Activated CD8-positive, alpha-beta memory T cell treated with anti-CD3 and anti-CD28 coated beads for 36 hours (primary cell): ENCODE measurements around the gene EDC3. TPM values are rescaled to one million over a fixed set of nuclear protein-coding genes. Genes with fewer than 3 reads are reported as not detected.
"Not testable (repeated sequence)": the region's sequence is repeated elsewhere in the genome, so short reads cannot be mapped to it uniquely, and the experiment has no call there.

Experiments used
- CTCF ChIA-PET: fragments of 350-600 bp; sonication (Branson Sonifier 250); formaldehyde crosslinking; loops from one replicate; lab custom pipeline; 2021; ENCODE audit warnings: antibody characterized with exemption; lab: Charles Lee
- POLR2A ChIA-PET: fragments of 350-600 bp; sonication (Branson Sonifier 250); formaldehyde crosslinking; loops from one replicate; lab custom pipeline; 2021; ENCODE audit warnings: antibody characterized with exemption; lab: Charles Lee
- total RNA-seq, 2 experiments: library from RNA; stranded (reverse); gene quantifications; one replicate each; pipeline ENCODE4 v1.2.3, GENCODE V29; 2021

Gene EDC3
- total RNA-seq, 2 experiments from 2014 or later: 50.5 to 52.2 TPM

GRCh38 chr15:74661280-74661679 lies 34.5 kb downstream of the EDC3 start:
- POLR2A ChIA-PET, CTCF ChIA-PET: not testable (repeated sequence)

GRCh38 chr15:74657846-74658245 lies 38.0 kb downstream of the EDC3 start:
- CTCF ChIA-PET: interaction anchor here (2.7 kb wide), 1 partner anchor 23 kb away, joined by 7 read pairs; no protein-coding TSS in a partner anchor
- POLR2A ChIA-PET: no interaction called here

GRCh38 chr15:74656935-74657535 lies 38.8 kb downstream of the EDC3 start:
- POLR2A ChIA-PET: no interaction called here

GRCh38 chr15:74655424-74655823 lies 40.4 kb downstream of the EDC3 start:
- ChIA-PET CTCF (interaction anchor here (0.6 kb wide), 1 partner anchor 10 kb away, joined by 4 read pairs; no protein-coding TSS in a partner anchor), POLR2A (no interaction called here)

More at GRCh38 chr15:74656935-74657535, 38.8 kb downstream of the EDC3 start:
- CTCF ChIA-PET: interaction anchor here (2.7 kb wide), 1 partner anchor 22 kb away, joined by 7 read pairs; no protein-coding TSS in a partner anchor

GRCh38 chr15:74653426-74654102 lies 42.3 kb downstream of the EDC3 start:
- ChIA-PET CTCF (interaction anchor here (0.6 kb wide), 1 partner anchor 15 kb away, joined by 3 read pairs; no protein-coding TSS in a partner anchor), POLR2A (interaction anchor here (0.6 kb wide), 1 partner anchor 281 kb away, joined by 3 read pairs; no protein-coding TSS in a partner anchor)

- CTCF ChIA-PET: interaction anchor here (1.3 to 1.4 kb wide), 2 partner anchors 118 to 278 kb away, joined by 3 read pairs; no protein-coding TSS in a partner anchor
- POLR2A ChIA-PET: no interaction called here
Measured at GRCh38 chr15:74651242-74651741, 44.5 kb downstream of the EDC3 start.

- ChIA-PET CTCF (no interaction called here), POLR2A (no interaction called here)
Measured at GRCh38 chr15:74648051-74648842, 47.6 kb downstream of the EDC3 start.

- ChIA-PET POLR2A (interaction anchor here (0.6 kb wide), 1 partner anchor 8 kb away, joined by 4 read pairs; no protein-coding TSS in a partner anchor), CTCF (interaction anchor here (1.2 to 1.5 kb wide), 2 partner anchors 11 to 122 kb away, joined by 3 to 9 read pairs; no protein-coding TSS in a partner anchor)
Measured at GRCh38 chr15:74646480-74646879, 49.3 kb downstream of the EDC3 start.

- ChIA-PET CTCF (interaction anchor here (0.7 to 4.5 kb wide), 2 partner anchors 12 to 307 kb away, joined by 3 to 16 read pairs; no protein-coding TSS in a partner anchor), POLR2A (no interaction called here)
Measured at GRCh38 chr15:74643665-74644204, 52.1 kb downstream of the EDC3 start.

- CTCF ChIA-PET: interaction anchor here (0.7 to 13.5 kb wide), 3 partner anchors 11 to 308 kb away, joined by 3 to 259 read pairs (median 16); no protein-coding TSS in a partner anchor
- POLR2A ChIA-PET: no interaction called here
Measured at GRCh38 chr15:74642734-74643664, 52.8 kb downstream of the EDC3 start.

GRCh38 chr15:74642348-74642733 lies 53.5 kb downstream of the EDC3 start:
- ChIA-PET CTCF (interaction anchor here (4.5 to 13.5 kb wide), 2 partner anchors 10 to 130 kb away, joined by 16 to 259 read pairs; no protein-coding TSS in a partner anchor), POLR2A (no interaction called here)

- ChIA-PET CTCF (interaction anchor here (0.9 to 13.5 kb wide), 3 partner anchors 9 to 132 kb away, joined by 3 to 259 read pairs (median 16); no protein-coding TSS in a partner anchor), POLR2A (no interaction called here)
Measured at GRCh38 chr15:74641151-74641550, 54.7 kb downstream of the EDC3 start.

GRCh38 chr15:74636984-74637383 lies 58.8 kb downstream of the EDC3 start:
- ChIA-PET CTCF (interaction anchor here (0.7 to 13.5 kb wide), 4 partner anchors 19 to 156 kb away, joined by 3 to 259 read pairs (median 67); partner anchors contain the start of genes CLK3 and CSK), POLR2A (no interaction called here)

GRCh38 chr15:74635228-74635627 lies 60.6 kb downstream of the EDC3 start:
- POLR2A ChIA-PET: no interaction called here
- CTCF ChIA-PET: interaction anchor here (0.6 to 13.5 kb wide), 23 partner anchors 8 to 315 kb away, joined by 3 to 259 read pairs (median 4); partner anchors contain the start of genes CLK3, CYP1A1, CYP1A2 and EDC3

GRCh38 chr15:74633781-74634180 lies 62.0 kb downstream of the EDC3 start:
- ChIA-PET CTCF (interaction anchor here (1.0 to 13.5 kb wide), 10 partner anchors 8 to 317 kb away, joined by 3 to 259 read pairs (median 8); partner anchors contain the start of genes CLK3, CYP1A2 and EDC3), POLR2A (no interaction called here)

- CTCF ChIA-PET: interaction anchor here (0.6 to 13.5 kb wide), 16 partner anchors 9 to 268 kb away, joined by 3 to 259 read pairs (median 4); partner anchors contain the start of genes CLK3, MPI and ULK3
- POLR2A ChIA-PET: interaction anchor here (1.0 kb wide), 1 partner anchor 15 kb away, joined by 3 read pairs; no protein-coding TSS in a partner anchor
Measured at GRCh38 chr15:74632601-74633000, 63.2 kb downstream of the EDC3 start.
